Liver (tissue), 9 donors: Measurements from ENCODE around the gene LRRC27. TPM values are rescaled to one million over a fixed set of nuclear protein-coding genes. Genes with fewer than 3 reads are reported as not detected.

Source experiments
- DNase-seq: peaks from one replicate; pipeline ENCODE4 v3.0.0-alpha.2; 2017; ENCODE audit warnings: low spot score
- H3K27ac ChIP-seq, 2 donors: one replicate each; pipeline ENCODE4 v1.7.0; 2013; ENCODE audit warnings: inconsistent platforms in 2 of 2, low read length in 2 of 2, control low read depth in 1 of 2, low read depth in 1 of 2, mild to moderate bottlenecking in 1 of 2
- H3K27me3 ChIP-seq, 4 donors: one replicate each; pipeline versions ENCODE4 v1.6.1 to v1.7.0; 2013; ENCODE audit warnings: low read length in 3 of 4, inconsistent platforms in 1 of 4, mild to moderate bottlenecking in 1 of 4, moderate library complexity in 1 of 4; ENCODE audit not compliant: control insufficient read depth in 4 of 4, insufficient read depth in 4 of 4
- H3K36me3 ChIP-seq, 4 donors: one replicate each; pipeline versions ENCODE4 v1.6.1 to v1.7.0; 2013; ENCODE audit warnings: low read length in 3 of 4, mild to moderate bottlenecking in 3 of 4, low read depth in 1 of 4, moderate library complexity in 1 of 4; ENCODE audit not compliant: control insufficient read depth in 4 of 4, insufficient read depth in 3 of 4
- H3K4me1 ChIP-seq, 4 donors: one replicate each; pipeline versions ENCODE4 v1.6.1 to v1.7.0; 2013; ENCODE audit warnings: low read length in 3 of 4, mild to moderate bottlenecking in 3 of 4, moderate library complexity in 1 of 4; ENCODE audit not compliant: control insufficient read depth in 4 of 4, insufficient read depth in 4 of 4
- H3K4me3 ChIP-seq, 3 donors: one replicate each; pipeline versions ENCODE4 v1.6.1 to v1.7.0; 2013; ENCODE audit warnings: low read length in 3 of 3, control low read depth in 1 of 3, low read depth in 1 of 3, mild to moderate bottlenecking in 1 of 3
- H3K9ac ChIP-seq, 2 donors: one replicate each; pipeline ENCODE4 v1.7.0; 2013; ENCODE audit warnings: low read length in 2 of 2, mild to moderate bottlenecking in 2 of 2, moderate library complexity in 2 of 2, control low read depth in 1 of 2, low read depth in 1 of 2
- H3K9me3 ChIP-seq, 4 donors: one replicate each; pipeline versions ENCODE4 v1.6.1 to v1.7.0; 2013; ENCODE audit warnings: low read length in 3 of 4; ENCODE audit not compliant: control insufficient read depth in 4 of 4
- ATF3 ChIP-seq: IDR thresholded peaks from 2 replicates; pipeline ENCODE4 v1.6.1; 2016; ENCODE audit warnings: antibody characterized with exemption
- CTCF ChIP-seq: fragments of 150-350 bp; IDR thresholded peaks from 2 replicates; pipeline ENCODE4 v1.5.1; 2017; ENCODE audit warnings: improper control_type of control experiment, low read depth, low read length; ENCODE audit not compliant: missing input control
- EGR1 ChIP-seq, 2 donors: IDR thresholded peaks; 2 replicates each; pipeline ENCODE4 v1.6.1; 2016 to 2018; ENCODE audit warnings: antibody characterized with exemption in 2 of 2, low read depth in 2 of 2
- FOXA1 ChIP-seq: IDR thresholded peaks from 2 replicates; pipeline ENCODE4 v1.6.1; 2016; ENCODE audit warnings: antibody characterized with exemption
- FOXA2 ChIP-seq: IDR thresholded peaks from 2 replicates; pipeline ENCODE4 v1.6.1; 2016; ENCODE audit warnings: antibody characterized with exemption
- GABPA ChIP-seq, 2 donors: IDR thresholded peaks in 1 of 2; conservative IDR thresholded peaks in 1 of 2; 2 replicates each; pipeline ENCODE4 v1.6.1; 2016; ENCODE audit warnings: antibody characterized with exemption in 2 of 2, mild to moderate bottlenecking in 1 of 2, moderate library complexity in 1 of 2
- HNF4A ChIP-seq, 2 donors: conservative IDR thresholded peaks; 2 replicates each; pipeline ENCODE4 v1.6.1; 2016; ENCODE audit warnings: antibody characterized with exemption in 2 of 2, mild to moderate bottlenecking in 2 of 2
- HNF4G ChIP-seq: IDR thresholded peaks from 2 replicates; pipeline ENCODE4 v1.6.1; 2016; ENCODE audit warnings: antibody characterized with exemption
- JUND ChIP-seq, 2 donors: IDR thresholded peaks; 2 replicates each; pipeline ENCODE4 v1.6.1; 2016; ENCODE audit warnings: antibody characterized with exemption in 2 of 2
- MAX ChIP-seq: IDR thresholded peaks from 2 replicates; pipeline ENCODE4 v1.6.1; 2016; ENCODE audit warnings: antibody characterized with exemption
- NR2F2 ChIP-seq: IDR thresholded peaks from 2 replicates; pipeline ENCODE4 v1.6.1; 2016; ENCODE audit warnings: antibody characterized with exemption
- RAD21 ChIP-seq, 2 donors: IDR thresholded peaks; 2 replicates each; pipeline ENCODE4 v1.6.1; 2016; ENCODE audit warnings: antibody characterized with exemption in 2 of 2, mild to moderate bottlenecking in 2 of 2
- RXRA ChIP-seq, 2 donors: IDR thresholded peaks; 2 replicates each; pipeline ENCODE4 v1.6.1; 2017 to 2018; ENCODE audit warnings: antibody characterized with exemption in 2 of 2, mild to moderate bottlenecking in 1 of 2
- SP1 ChIP-seq: IDR thresholded peaks from 2 replicates; pipeline ENCODE4 v1.6.1; 2018; ENCODE audit warnings: antibody characterized with exemption, mild to moderate bottlenecking
- TAF1 ChIP-seq: conservative IDR thresholded peaks from 2 replicates; pipeline ENCODE4 v1.6.1; 2016; ENCODE audit warnings: antibody characterized with exemption, mild to moderate bottlenecking
- YY1 ChIP-seq: IDR thresholded peaks from 2 replicates; pipeline ENCODE4 v1.6.1; 2016; ENCODE audit warnings: antibody characterized with exemption, mild to moderate bottlenecking
- WGBS: extraction: QIAGEN DNeasy Blood & Tissue Kit; methylation state at CpG from one replicate; pipeline ENCODE4 v1.1.7; 2013; 5-methylcytosine and 5-hydroxymethylcytosine counted together
- polyA plus RNA-seq, 2 donors: library from polyadenylated mRNA; stranded (reverse) in 1 of 2; unstranded in 1 of 2; fragments of 200-250 nt in 1 of 2; fragments of >200 nt in 1 of 2; fragmentation: Nextera tagmentation in 1 of 2; extraction: Ambion mirVana in 1 of 2; gene quantifications; one replicate each; pipeline versions ENCODE4 v1.2.1 to v1.2.3, GENCODE V29; 2013 to 2015
- total RNA-seq, 2 donors: library from RNA; depleted of rRNA; stranded (reverse); fragments of >200 nt; gene quantifications; one replicate each; pipeline ENCODE4 v1.2.3, GENCODE V29; 2014
- TF ChIP-seq, protein P1 (sequence below): IDR thresholded peaks from 2 replicates; pipeline ENCODE4 v1.6.1; 2016; ENCODE audit warnings: antibody characterized with exemption
- donor health status: healthy.
- donor health status: healthy.
- donor health status: healthy.
- donor health status: healthy.
- donor health status: healthy.

Gene LRRC27
- total and polyA plus RNA-seq, 4 donors = 1.8 to 2.8 (median 2.6) TPM

DNA sequence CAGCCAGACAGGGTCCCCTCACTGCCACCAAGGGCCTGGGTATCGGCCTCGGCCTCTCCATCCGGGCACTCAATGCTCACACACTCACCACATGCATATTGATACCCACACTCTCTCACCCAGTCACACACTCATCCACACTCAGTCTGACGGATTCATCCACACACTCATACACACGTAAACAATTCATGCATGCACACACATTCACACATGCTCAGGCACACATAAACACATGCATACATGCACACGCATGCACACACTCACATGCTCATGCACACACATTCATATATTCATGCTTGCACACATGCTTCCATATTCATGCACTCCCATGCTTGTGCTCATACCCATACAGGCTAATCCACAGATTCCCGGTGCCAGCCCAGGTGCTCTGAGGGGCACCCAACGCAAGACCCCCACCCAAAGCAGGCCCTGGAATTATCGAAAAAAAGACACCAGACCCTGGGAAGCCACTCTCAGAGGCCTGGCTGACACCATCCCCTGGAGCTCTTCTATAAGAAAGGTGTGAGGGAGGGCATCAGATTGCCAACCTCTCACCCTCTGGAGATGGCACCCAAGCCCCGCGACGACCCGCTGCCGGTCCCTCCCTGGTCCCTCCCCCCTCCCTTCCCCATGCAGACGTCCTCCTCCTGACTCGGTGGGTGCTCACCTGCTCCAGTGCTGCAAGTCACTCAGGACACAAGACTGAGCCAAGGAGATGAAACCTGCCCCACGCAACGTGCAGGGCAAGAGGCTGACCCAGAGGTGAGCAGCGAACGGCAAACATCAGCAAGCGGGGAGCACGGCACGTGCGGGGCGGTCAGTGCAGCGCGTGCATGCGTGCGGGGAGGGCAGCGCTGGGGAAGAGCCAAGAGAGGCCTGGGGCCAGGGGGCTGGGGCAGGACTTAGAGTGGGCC lies 39.4 kb upstream of the LRRC27 start:
- Histone ChIP-seq H3K27me3 (no peaks in the 10 kb centered on the region), H3K27ac (no peak overlapping the region), H3K4me3 (no peak overlapping the region), H3K9me3 (peaks cover 0 to 3% (median 2%) of the 10 kb centered on the region in 4 donors), H3K36me3 (no peaks in the 10 kb centered on the region), H3K4me1 (no peaks in the 10 kb centered on the region), H3K9ac (no peak overlapping the region)
- TF ChIP-seq FOXA2 = no peak
- TF ChIP-seq, protein P1, sequence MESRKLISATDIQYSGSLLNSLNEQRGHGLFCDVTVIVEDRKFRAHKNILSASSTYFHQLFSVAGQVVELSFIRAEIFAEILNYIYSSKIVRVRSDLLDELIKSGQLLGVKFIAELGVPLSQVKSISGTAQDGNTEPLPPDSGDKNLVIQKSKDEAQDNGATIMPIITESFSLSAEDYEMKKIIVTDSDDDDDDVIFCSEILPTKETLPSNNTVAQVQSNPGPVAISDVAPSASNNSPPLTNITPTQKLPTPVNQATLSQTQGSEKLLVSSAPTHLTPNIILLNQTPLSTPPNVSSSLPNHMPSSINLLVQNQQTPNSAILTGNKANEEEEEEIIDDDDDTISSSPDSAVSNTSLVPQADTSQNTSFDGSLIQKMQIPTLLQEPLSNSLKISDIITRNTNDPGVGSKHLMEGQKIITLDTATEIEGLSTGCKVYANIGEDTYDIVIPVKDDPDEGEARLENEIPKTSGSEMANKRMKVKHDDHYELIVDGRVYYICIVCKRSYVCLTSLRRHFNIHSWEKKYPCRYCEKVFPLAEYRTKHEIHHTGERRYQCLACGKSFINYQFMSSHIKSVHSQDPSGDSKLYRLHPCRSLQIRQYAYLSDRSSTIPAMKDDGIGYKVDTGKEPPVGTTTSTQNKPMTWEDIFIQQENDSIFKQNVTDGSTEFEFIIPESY = no peak
- TF ChIP-seq SP1 = no peak
- TF ChIP-seq NR2F2 = no peak
- TF ChIP-seq RAD21 (IDR thresholded peaks at IDR 0.05) = no peak
- TF ChIP-seq TAF1 = no peak
- no peak for TF ChIP-seq HNF4A (conservative IDR thresholded peaks at IDR 0.05)
- TF ChIP-seq JUND (IDR thresholded peaks at IDR 0.05) = no peak
- TF ChIP-seq HNF4G = no peak
- TF ChIP-seq GABPA (IDR thresholded peaks at IDR 0.05 in 1 of 2, conservative IDR thresholded peaks at IDR 0.05 in 1 of 2) = no peak
- no peak for TF ChIP-seq YY1
- TF ChIP-seq EGR1 (IDR thresholded peaks at IDR 0.05; ENCODE audit: low read depth in 2 of 2) = no peak
- TF ChIP-seq RXRA (IDR thresholded peaks at IDR 0.05) = no peak
- WGBS = 83% methylated on average over 30 of the region's 30 CpGs
- DNase-seq = no peak

GRCh38 chr10:132293201-132293812 lies 38.7 kb upstream of the LRRC27 start:
- Histone ChIP-seq H3K9me3 (peaks cover 0 to 2% (median under 1%) of the 10 kb centered on the region in 4 donors), H3K4me3 (no peak overlapping the region), H3K27ac (no peak overlapping the region), H3K4me1 (no peaks in the 10 kb centered on the region), H3K27me3 (no peaks in the 10 kb centered on the region), H3K36me3 (no peaks in the 10 kb centered on the region), H3K9ac (no peak overlapping the region)
- no peak for TF ChIP-seq RAD21 (IDR thresholded peaks at IDR 0.05)
- TF ChIP-seq EGR1 (IDR thresholded peaks at IDR 0.05; ENCODE audit: low read depth in 2 of 2) = no peak
- no peak for TF ChIP-seq CTCF
- TF ChIP-seq NR2F2 = no peak
- TF ChIP-seq HNF4A (conservative IDR thresholded peaks at IDR 0.05) = no peak
- no peak for TF ChIP-seq ATF3
- TF ChIP-seq GABPA (IDR thresholded peaks at IDR 0.05 in 1 of 2, conservative IDR thresholded peaks at IDR 0.05 in 1 of 2) = no peak
- TF ChIP-seq JUND (IDR thresholded peaks at IDR 0.05) = no peak
- no peak for TF ChIP-seq TAF1
- TF ChIP-seq HNF4G = no peak
- no peak for TF ChIP-seq FOXA2
- TF ChIP-seq RXRA (IDR thresholded peaks at IDR 0.05) = no peak
- no peak for TF ChIP-seq FOXA1
- no peak for TF ChIP-seq MAX
- DNase-seq = no peak
- 64% methylated on average over 16 of the region's 16 CpGs for WGBS
